ENCODE results near the gene PITRM1.

PITRM1 gene

GRCh38 chr10:3091921-3092320, 80.7 kb downstream of the PITRM1 start:
- no peak for TF ChIP-seq ZNF274 (IDR thresholded peaks at IDR 0.05; ENCODE audit: low read depth, low read length)
- H3K4me3 ChIP-seq (ENCODE audit: low read length), result no peak overlapping the region

GRCh38 chr10:3090914-3091787, 81.4 kb downstream of the PITRM1 start:
- no peak overlapping the region for H3K4me3 ChIP-seq (ENCODE audit: low read length)
- TF ChIP-seq ZNF274 (IDR thresholded peaks at IDR 0.05; ENCODE audit: low read depth, low read length), result no peak

- TF ChIP-seq ZNF274 (IDR thresholded peaks at IDR 0.05; ENCODE audit: low read depth, low read length), result no peak
- H3K4me3 ChIP-seq (ENCODE audit: low read length), result no peak overlapping the region
These were observed 82.2 kb downstream of the PITRM1 start for GRCh38 chr10:3090388-3090787.

All from GM08714 (cell line).